HG02642 (cell line): ENCODE results near the gene FKBP1A.

Source experiments
- ATAC-seq: cut with Tn5 transposase; IDR thresholded peaks from one replicate; pipeline ENCODE4 v1.9.1; 2021; ENCODE audit warnings: mild to moderate bottlenecking; ENCODE audit not compliant: unreplicated experiment, poor library complexity

FKBP1A gene

DNA sequence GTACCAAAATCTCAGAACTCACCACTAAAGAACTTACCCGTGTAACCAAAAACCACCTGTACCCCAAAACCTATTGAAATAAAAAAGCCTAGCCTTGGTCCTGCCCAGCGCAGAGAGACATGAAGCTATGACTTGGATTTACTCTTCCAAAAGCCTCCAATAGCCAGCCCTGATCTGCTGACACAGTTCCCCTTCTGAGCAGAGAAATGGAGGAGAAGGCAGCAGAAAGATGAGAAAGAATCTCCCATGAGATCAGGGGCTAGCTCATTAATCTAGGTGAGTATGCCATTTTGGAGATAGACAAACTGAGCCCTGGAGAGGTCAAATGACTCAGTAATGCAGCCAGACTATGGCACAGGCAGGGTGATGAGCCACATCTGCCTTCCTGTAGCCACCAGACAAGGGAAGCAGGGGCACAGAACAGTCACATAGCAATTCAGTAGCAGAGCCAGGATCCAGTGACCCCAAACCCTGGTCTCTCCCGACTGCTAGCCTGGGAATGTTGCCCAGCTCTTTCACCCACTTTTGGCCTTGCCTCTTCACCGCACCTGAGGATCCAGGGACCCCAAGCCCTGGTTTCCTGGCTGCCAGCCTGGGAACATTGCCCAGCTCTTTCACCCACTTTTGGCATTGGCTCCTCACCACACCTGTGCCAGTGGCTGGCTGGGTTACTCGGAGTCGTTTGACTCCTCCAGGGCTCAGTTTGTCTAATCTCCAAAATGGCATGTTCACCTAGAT lies 56.7 kb downstream of the FKBP1A start:
- no peak for ATAC-seq

DNA sequence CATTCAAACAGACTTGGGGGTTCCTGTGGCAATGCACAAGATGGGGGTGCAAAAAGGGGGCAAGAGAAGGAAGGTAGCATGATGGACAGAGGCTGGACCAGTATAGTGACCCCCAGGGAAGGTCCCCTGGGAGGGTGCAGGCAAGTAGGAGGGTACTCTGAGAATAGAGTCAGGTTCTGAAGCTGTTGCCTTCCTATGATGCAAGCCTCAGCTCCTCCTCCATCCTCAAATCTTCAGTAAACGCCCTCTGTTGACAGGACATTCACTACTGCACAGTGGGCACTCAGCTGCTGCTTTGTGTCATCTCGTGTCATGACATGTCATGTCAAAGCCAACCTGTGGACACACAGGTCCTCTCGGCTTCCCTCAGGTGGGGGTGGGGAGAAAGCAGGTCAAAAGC lies 58.1 kb downstream of the FKBP1A start:
- ATAC-seq: no peak

DNA sequence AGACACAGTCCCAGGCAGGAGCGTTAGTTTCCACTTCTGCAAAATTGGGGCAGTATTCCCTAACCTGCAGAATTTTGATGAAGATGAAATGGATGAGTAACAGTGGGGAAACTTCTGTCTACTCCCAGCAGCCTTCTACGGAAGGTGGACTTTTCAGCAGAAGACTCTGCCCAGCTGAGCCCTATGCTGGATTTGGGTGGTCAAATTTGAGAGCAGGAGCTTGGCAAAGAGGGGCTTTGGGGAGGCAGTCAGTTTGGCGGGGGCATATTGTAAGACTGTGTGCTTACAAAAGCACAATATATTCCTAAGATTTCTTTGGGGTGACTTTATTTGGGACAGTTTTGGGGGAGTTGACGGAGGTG lies 58.5 kb downstream of the FKBP1A start:
- no peak for ATAC-seq

DNA sequence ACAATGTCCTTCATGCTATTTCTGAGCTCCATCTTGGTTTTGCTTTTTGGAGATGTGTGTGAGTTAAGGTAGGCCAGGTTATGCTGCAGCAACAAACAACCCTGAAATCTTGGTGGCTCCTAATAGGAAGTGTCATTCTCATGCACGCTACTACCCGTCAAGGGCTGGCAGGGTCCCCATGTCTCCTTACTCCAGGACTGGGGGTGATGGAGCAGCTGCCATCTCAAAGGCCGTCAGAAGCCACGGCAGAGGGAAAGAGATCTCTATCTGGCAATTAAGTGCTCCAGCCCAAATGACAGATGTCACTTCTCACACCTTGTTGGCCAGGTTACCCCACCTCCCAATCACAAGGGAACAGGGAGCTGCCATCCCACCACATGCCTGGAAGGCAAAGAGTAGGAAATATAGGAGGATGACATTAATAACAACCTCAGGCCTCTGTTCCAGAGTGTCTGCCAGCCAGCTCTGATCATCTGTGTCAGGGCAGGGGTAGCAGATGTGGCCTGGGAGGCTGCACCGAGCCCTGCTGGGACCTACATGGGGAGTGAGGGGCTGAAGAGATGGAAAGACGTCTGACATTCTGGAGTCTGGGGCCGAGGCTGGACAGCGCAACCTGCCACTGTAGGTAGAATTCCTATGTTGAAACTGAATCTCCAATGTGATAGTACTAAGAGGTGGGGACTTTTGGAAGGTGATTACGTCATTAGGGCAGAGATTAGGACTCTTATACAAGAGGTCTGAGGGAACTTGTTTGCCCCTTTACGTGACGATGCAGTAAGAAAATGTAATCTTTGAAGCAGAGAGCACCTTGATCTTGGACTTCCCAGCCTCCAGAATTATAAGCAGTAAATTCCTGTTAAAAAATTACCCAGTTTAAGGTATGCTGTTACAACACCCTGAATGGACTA lies 59.1 kb downstream of the FKBP1A start:
- no peak for ATAC-seq

DNA sequence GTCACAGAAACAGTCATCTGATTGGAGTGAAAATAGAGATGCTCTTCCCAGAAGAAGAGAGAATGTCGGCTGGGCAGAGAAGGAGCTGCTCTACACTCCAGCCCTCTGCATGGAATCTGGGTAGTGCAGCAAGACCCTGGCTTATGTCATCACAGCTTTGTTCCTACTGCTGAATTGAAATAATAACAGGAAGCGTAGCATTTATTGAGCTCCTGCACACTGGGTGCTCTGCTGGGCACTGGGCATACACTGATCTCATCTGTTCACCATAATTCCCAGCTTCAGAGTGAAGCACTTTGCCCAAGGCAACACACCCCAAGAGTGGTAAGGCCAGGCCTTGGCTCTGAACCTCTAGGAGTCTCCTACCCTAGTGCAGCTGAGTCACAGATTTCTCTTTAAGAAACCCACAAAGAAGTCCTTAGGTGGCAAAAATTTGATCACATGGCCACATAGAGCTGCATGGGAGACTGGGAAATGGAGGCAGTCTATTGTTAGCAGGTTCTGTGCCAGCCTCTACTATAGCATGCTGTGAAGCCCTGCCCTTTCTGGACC lies 60.0 kb downstream of the FKBP1A start:
- no peak for ATAC-seq

DNA sequence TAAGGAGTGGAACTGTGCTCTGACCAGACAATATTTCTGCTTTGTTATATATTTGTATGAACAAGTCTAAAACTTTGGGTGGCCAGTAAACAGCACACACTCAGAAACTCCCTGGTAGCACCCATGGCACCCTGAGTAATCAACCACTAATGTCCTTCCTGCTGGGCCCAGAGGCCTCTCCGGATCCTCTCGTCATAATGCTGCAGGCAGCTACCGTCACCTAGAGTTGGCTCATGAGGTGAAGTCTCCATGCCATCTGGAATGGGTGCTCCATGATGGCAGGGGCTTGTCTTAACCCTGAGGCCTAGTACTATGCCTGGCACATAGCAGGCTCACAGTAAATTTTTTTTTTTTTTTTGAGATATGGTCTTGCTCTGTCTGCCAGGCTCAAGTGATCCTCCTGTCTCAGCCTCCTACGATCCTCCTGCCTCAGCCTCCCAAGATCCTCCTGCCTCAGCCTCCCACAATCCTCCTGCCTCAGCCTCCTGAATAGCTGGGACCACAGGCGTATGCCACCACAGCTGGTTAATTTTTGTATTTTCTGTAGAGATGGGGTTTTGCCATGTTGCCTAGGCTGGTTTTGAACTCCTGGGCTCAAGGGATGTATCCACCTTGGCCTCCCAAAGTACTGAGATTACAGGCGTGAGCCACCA lies 60.9 kb downstream of the FKBP1A start:
- ATAC-seq: no peak

DNA sequence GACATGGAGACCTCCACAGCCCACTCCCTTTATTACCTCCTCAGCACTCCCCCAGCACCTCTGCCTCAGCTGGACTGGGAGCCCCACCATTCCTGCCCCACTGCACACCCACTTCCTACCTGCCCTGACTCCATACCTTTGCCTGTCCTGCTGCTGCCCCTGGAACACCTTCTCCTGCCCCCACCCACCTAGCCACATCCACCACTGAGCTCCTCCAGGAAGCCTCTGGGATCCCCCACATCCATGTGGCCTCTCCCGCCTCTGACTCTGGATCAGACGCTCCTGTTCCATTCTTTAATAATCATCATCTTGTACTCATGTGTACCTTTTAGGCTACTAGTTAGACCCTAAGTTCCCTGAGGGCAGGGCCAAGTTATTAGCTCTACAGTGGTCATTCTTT lies 61.8 kb downstream of the FKBP1A start:
- no peak for ATAC-seq

DNA sequence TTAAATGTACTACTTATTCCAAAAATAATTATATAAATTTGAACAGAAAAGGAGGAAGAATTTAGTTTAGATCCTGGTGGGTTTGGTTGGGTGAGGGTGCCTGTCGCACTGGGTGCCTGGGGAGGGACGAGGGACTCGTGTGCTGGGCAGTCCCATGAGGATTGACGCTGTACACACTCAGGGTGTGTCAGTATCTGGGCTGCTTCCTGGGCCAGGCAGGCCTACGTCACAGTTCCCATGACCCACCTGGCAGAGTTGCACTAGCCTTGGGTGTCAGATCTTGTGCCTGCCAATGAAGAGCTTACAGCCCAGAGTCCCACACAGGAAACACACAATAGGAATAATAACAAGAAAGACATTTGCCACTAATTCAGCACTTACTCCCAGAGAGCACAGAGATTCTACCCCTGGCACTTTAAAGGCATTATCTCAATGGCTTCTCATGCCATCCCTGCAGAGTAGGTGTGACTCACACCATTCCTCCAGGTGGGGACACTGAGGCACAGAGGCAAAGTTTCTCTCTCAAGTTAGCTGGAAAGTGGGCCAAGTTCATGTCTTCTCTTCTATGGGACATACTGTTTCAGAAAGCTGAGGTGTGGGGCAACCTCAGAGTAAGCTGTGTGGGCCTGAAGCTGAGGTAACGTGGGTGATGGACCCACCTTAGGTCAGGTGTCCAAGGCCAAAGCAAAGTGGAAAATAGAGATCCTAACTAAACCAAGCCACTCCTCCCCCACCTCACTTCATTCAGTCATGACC lies 62.6 kb downstream of the FKBP1A start:
- ATAC-seq: no peak

DNA sequence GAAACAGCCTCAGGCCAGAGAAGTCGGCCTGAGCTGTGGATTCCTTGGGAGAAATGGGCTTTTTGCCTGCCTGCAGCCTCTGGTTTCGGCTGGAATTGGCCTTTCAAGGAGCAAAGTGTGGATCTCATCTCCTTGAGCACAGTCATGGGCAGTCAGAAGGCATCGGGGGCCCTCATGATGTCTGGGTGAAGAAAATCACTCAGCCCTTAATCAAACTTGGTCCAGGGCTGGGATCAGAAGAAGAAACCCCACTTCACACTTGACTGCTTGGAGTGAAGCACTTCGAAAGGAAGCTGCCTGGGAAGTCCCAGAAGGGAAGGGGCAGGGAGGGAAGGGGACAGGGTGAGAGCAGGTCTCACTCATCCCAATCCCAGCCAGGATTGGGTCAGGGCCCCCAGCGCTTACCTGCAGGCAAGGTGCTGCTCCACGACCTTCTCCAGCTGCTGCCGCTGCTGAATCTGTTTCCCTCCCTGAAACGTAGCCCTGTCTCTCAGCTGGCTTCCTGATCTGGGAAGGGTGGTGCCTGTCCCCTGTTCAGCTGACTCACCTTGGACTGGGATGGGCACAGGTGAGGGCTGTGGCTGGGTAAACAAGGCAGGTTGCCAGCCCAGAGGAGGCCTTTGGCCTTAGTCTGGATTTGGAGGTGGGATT lies 64.0 kb downstream of the FKBP1A start, which contains the start of gene SDCBP2:
Gene SDCBP2, minus strand, starts transcription at position 460 of the 651 bp plus-strand sequence. CDS start 8,723 bp downstream, outside the sequence.
- ATAC-seq: no peak

DNA sequence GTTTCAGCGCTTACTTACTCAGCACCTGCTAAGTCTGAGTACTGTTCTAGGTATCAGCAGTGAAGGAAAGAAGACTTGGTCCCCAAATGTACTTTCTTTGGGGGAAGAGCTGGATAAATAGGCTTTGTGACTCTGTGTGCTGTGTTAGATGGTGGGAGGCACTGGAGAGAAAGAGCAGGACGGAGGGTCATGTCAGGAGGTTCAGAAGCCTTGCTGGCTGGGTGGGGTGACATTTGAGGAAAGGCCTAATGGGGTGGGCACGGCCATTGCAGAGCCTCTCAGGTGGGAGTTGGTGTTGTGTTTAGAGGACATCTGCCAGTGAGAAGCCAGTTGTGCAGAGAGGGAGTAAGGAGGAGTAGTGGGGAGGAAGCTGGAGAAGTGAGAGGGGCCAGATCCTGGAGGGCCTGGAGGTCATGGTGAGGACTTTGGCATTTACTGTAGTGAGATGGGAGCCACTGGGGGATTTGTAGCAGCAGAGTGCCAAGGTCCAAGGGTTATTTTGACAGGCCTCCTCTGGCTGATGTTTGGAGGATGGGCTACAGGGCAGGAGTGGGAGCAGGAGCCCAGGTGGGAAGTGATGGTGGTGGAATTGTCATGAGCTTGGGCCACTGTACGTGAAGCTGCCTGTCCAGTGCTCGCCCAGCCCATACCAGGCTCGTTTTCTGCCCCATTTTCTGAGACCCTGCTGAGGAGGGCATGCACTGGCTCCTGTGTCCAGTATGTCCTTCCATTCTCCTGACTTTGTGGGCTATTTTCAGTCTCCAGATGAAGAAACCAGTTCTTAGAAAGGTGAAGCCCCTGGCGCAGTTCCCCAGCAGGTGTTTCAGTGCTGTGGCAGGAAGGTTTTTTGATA lies 64.8 kb downstream of the FKBP1A start:
- no peak for ATAC-seq

DNA sequence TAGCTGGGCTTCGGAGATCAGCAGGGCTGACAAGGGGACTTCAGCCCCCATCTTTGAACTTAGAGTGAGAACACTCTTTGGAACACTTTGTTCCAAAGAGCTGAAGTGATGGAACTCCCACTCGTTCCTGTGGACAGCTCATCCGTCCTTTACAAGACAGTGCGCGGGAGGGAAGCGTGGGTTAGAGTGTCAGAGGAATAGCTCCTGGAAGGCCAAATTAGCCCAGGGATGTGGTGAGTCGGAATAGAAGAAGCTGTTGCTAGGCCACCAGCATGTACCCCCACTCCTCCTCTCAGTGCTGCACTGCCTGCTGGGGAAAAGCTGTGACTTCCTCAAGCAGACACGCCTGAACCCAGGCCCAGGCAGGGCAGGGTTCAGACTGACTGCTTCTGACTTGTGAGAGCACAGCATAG lies 65.6 kb downstream of the FKBP1A start:
- no peak for ATAC-seq

DNA sequence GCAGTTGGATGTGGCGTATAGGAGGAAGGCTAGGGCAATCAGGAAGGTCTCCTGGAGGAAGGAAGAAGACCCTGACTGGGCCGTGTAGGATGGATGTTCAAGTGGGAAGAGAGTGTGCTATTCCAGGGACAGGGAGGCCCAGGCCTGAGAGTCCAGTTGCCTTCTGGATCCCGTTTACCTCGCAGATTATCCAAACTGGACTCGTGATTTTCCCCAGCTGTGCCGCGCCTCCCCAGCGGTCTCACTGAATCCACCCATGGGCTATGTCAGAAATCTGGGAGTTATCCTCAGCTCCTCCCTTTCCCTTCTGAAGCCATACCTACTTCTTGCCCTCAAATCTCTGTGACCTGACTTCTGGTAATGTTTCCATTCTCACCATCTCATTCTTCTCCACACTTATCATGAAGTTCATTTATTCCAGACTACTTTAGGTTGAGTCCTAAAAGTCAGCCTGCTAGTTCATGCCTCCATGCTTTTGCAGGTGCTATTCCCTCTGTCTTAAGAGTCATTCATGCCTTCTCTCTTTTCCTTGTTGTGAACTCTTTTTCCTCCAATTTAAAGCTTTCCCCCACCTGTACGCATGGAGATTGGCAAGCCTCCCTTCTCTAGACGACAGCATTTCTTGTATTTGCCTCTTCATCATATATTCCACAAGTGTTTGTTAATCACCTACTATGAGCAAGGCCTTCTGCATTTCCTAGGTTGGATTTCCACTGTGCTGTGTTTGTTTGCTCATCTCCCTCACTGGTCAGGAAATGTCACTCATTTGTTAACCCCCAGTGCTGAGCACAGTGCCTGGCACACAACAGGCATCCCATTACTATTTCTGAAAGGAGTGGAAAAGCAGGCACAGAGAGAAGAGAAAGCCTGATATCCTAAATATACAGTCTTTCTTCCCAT lies 66.6 kb downstream of the FKBP1A start:
- no peak for ATAC-seq

DNA sequence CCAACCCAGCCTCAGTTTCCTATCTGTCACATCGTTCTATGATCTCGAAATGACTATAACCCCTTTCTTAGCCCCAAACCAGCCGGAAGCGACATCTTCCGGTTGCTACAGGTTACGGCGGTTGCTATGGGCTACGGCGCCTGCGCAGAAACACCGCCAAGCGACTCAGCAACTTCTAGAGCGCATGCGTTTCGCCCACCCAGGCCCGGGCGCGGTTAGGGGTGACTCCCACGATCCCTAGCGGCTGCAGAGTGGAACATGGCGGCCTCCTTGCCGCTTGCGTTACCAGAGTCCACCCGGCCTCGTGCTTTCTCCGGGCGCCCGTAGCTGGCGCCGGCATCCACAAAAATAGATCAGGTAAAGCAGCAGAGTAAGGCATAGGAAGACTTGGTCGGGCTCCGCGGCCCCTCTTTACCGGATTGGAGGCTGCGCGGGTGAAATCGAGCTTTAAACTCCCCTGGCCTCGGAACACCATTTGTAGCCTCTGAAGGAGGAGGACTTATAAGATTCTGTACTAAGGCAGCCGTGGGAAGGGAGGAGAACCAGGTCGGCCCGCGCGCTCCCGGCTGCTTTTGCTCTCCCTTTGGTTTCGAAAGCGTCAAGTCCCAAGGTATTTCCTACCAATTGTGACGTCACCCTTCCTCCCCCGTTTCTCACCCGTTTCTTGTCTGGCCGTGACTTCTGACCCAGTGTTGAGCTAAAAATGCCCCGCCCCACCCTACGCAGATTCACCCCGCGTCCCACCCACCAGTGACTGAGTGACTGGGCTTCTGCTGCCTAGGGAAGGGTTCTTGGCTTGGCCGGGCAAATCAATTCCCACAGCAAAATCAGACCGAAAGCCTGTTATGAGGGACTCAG lies 67.5 kb downstream of the FKBP1A start:
- ATAC-seq: peak; percentile 88

DNA sequence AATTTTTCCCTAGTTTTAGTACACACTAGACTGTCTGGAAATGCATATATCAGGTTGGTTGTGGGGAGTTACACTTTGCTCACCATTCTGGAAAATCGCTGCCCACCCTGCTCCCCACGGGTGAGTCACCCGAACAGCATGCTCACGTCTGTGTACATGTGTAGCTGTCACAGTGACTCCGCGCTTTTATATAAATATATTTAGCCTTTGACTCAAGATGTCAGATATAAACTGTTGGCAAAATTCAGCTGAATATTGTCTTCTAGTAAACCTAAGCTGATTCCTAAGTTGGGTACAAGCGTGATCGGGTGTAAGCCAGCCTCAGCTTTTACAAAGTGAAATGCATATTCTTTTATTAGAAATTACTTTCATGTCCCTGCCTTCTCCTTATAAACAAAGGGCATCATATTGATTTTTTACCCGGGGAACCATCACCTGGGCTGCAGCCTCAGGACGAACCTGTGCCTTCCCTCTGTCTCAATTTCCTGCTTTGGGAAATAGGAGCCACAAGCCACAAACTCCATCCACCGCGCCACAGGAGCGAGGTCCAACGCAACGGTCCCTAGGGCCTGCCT lies 68.2 kb downstream of the FKBP1A start:
- ATAC-seq: no peak

DNA sequence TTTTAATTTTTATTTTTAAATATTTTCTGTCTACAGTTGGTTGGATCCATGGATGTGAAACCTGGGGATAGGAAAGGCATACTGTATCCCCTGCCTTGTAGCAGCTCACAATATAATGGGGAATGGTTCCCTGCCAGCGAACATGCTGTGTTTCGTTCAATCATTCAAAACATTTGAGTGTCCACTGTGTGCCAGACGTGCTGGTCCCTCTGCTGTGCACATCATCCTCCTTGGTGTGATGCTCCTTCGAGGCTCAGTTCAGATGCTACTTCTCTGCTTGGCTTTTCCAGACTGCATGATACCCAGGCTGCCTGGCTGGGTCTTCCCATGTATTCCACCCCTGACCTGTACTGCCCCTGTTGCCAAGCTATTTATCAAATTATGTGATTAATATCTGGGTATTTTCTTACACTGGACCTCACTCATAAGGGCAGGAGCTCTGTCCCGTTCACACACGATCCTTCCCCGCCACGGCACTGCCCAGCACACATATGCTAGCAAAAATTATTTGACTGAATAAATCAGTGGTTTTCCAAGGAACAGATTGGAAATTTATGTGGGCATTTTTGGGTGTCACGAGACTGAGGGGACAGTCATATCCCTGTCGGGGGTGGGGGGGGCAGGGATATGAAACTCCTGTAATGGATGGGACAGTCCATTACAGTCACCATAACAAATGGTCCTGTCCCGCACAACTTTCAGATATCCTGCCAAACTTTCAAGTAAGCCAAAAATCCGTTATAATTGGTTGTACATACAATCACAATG lies 68.8 kb downstream of the FKBP1A start:
- ATAC-seq: no peak

DNA sequence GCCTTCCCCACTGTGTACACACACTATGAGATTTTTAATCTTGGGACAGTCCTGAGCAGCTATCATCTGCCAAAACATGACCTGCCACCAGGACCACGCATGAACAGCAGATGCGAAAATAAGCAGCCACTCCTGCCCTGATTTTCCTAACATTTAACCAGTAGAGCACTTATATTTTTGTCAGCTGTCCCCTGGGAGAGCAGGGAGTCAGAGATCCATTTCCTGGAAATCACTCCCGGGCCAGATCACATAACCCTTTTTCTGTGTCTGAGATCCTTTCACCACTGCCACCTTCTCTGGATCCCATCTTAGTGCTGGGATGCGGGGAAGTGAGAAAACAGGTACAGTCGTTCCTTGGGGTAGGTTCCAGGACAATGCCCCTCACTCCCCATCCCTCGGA lies 69.6 kb downstream of the FKBP1A start:
- ATAC-seq: no peak
